GM19240 (cell line): Measurements from ENCODE around the gene UBA1.

Experiments
- DNase-seq: peaks from one replicate; pipeline ENCODE4 v3.0.0; 2011; ENCODE audit warnings: low spot score; ENCODE audit not compliant: insufficient read length

The UBA1 gene

DNA sequence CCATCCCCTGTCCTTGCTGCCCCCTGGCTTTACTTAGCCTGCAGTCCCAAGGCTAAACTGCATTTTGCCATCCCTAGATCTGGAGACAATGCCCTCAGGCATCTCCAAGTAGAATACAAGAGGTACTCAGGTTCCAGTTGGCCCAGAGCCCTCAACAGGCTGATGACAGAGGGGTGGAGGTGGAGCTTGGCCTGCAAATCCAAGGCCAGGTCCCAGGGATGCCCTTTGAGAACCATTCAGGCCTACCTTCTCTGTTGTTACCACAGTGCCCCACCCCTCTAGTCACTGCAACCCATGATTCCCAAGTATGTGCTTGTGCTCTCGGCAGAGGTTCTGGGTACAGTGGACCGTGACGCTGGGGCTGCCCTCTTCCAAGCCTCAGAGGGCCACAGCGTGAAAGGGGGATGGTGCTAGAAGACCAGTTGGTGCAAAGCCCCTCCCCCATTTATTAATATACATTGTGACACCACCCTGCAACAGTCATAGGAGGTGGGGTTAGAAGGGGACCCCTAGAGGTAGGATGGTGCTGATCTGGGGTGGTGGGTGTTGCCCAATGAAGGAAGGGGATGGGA is 6.4 kb upstream of the UBA1 start:
- DNase-seq, result no peak

DNA sequence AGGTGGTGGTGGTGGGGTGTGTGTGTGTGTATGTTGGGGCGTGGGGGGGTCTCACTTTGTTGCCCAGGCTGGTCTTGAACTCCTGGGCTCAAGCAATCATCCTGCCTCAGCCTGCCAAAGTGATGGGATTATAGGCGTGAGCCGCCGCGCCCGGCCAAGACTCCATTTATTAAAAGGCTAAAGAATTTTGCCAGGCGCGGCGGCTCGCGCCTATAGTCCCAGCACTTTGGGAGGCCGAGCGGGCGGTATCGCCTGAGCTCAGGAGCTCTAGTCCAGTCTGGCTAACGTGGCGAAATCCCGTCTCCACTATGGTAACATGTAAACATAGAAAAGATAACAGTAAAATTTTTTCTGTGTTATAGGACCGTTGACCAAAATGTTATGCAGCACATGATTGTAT is 3.7 kb upstream of the UBA1 start:
- DNase-seq, result no peak

DNA sequence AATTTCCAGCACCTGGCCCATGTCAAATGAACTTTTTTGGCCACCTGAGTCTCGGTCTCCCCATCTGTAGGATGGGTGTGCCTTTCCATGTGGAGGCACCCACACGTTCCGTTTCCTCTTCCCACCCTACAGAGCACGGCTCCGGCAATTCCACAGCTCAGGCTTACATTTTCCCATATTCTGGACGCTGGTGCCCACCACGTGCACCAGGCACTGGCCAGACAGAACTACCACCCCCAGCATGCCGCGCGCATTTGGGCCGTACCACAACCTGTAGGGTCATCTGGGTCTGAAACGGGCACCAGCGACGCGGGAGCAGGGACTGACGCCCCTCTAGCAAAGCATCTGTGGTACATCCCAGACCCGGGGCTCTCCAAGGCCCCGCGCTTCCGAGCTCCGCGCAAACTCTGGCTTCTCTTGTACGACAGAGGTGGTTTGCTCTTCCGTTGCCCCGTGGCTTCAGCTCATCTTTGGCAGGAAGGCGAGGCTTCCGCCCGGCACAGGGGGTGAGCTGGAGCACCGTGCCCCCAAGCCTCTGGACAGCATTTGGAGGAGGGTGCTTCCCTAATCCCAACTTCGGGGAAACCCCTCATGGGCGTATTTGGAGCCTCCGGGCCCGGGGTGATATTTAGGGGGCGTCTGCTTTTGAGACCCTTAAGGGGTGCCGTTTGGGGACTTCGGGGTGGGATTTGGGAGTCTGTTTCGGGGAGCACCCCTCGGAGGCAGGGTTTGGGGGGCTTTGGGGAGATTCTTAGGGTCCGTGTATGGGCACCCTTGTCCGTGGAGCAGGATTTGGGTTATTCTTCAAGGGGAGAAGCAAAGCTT is 3.0 kb upstream of the UBA1 start:
- DNase-seq, result peak; percentile 87

DNA sequence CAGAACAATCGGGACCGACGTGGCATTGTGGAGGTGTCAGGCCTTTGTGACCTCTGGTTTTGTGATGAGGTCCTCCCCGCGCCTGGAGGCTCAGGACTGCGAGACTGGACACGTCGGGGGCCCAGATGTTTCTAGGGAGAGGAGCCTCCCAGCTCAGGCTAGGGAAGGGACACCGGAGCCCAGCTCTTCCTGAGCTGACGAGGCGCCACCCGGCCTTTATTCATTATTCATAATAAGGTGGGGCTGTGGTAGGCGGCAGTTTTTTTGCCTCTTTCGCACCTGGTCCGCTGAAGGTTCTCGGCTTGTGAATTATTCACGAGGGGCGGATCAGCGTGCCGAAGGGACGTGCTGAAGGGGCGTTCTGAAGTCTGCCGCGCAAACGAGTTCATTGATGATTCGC is 2.3 kb upstream of the UBA1 start:
- no peak for DNase-seq

DNA sequence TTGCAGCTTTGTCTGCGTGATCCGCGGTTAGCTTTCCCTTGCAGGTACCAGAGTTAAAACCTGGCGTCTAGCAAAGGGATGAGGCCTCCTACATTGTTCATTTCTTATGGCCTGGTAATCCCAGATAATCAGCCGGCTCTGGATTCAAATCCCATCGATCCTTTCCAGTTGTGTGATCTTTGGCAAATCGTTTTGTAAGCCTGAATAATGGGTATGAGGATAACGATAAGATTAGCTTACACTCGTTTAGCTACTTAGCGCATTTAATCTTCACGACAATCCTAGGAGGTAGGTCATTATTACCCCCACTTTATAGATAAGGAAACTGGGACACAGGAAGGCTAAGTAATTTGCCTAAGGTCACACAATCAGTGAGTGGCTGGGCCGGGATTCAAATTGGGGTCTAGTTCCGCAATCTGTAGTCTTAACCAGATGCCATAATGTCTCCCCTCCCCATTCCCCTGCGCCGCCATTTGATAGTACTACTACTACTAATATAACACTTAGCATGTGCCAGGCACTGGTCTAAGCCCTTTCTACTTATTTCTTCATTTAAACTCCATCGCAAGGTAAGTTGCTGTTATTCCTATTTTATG is 1.7 kb upstream of the UBA1 start:
- DNase-seq, result no peak

DNA sequence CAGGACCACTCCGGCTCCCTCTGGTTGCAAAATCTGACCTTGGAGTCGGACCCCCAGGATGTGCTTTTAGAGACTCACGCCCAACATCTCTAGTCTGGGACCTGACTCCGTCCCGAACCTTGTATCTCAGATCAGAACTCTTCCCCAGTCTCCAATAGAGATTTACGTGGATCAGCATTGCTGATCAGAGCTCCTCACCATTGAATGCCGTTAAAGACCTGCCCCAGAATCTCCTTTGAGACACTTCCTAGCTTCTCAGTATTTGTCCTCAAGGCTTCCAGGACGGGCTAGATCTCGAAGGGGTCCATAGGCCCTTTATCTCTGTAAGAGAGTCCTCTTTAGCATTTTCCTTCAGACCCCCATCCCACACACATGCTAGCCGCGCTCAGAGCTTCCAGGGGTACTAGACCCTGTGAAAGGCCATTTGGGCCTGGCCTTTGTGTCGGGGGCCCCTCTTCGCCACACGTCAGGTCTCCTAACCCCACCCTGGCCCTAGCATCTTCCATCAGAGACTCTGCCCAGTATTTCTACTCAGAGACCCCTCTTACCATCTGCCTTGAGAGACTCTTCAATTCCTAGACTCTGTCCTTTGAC is 662 bp downstream of the UBA1 start:
- no peak for DNase-seq

DNA sequence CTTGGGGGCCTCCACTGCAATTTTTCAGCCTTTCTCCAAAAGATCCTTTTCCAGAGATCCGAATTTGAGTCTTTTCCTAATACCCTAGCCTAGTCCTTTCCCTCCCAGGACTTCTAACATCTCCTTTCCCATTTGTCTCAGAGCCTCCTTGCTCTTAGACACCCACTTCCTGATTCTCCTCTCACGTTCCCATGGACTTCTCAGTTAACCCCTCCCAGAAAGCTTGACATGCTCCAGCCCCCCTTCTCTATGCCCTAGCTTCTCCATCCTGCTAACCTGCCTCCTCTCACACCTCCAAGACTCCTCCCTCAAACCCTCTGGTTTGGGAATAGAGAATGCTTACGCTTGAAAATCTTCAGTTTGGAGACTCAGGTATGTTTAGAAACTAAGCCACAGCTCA is 2.5 kb downstream of the UBA1 start:
- DNase-seq, result no peak

DNA sequence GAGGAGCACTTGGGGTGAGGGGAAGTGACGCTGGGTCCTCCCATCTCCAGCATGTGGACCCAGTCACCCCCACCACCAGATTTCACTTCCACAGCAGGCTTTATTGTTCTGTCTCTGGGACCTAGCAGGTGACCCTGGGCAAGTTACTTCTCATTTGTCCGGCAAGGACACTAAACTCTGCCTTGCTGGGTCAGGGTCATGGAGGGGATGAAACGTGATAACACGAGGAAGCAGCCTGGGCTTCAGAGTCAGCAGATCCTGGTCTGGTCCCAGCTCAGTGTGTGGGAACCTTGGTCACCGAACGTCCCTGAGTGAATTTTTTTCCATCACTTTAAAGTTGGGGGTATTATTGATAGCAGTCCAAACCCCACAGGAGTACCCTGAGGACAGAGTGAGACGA is 3.9 kb downstream of the UBA1 start:
- DNase-seq, result no peak

DNA sequence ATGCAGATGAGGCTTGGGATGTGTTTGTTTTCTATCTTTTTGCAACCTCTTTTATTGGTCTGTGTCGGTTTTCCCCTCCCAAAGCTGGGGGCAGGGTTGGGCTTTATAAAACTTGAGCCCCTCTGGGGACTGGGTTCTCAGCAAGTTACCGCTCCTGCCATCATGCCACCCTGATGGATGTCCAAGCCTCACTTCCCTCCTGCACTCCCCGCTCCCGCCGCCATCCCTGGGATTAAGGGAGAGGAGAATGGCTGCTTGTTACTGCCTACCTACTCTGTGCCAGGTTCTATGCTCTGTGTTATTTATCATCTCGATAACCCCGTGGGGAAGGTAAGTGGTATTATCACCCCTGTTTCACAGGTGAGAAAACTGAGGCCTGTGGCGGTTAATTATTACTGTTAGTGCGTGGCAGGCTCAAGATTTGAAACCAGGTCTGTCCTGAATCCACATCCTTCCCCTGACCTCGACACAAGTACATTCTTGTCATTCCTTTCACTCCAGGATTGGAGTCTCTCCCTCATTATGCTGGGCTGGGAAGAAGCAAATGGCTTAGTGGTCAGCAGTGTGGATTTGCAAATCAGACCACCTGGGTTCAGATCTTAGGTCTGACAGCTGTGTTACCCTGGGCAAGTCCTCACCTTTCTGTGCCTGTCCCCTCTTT is 4.5 kb downstream of the UBA1 start:
- no peak for DNase-seq

DNA sequence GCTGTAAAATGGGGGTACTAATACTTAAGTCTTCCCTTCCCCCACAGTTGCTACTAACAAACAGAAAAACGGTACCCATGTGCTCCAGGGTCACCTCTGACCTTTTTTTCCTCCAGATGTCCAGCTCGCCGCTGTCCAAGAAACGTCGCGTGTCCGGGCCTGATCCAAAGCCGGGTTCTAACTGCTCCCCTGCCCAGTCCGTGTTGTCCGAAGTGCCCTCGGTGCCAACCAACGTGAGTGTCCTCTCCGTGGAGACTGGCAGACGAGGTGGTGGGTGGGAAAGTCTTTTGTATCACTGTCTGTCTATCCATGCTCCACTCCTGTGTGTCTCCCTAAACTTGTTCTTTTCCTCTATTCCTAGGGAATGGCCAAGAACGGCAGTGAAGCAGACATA is 5.1 kb downstream of the UBA1 start:
- DNase-seq, result no peak

DNA sequence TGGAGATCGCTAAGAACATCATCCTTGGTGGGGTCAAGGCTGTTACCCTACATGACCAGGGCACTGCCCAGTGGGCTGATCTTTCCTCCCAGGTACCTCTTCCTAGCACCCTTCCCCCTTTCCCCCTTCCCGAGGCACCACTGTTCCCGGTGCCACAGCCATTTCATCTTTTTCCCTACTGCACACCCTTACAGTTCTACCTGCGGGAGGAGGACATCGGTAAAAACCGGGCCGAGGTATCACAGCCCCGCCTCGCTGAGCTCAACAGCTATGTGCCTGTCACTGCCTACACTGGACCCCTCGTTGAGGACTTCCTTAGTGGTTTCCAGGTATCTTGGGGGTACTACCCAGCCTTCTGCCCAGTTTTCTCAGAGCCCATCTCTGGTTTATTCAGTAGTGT is 5.7 kb downstream of the UBA1 start:
- DNase-seq, result no peak

DNA sequence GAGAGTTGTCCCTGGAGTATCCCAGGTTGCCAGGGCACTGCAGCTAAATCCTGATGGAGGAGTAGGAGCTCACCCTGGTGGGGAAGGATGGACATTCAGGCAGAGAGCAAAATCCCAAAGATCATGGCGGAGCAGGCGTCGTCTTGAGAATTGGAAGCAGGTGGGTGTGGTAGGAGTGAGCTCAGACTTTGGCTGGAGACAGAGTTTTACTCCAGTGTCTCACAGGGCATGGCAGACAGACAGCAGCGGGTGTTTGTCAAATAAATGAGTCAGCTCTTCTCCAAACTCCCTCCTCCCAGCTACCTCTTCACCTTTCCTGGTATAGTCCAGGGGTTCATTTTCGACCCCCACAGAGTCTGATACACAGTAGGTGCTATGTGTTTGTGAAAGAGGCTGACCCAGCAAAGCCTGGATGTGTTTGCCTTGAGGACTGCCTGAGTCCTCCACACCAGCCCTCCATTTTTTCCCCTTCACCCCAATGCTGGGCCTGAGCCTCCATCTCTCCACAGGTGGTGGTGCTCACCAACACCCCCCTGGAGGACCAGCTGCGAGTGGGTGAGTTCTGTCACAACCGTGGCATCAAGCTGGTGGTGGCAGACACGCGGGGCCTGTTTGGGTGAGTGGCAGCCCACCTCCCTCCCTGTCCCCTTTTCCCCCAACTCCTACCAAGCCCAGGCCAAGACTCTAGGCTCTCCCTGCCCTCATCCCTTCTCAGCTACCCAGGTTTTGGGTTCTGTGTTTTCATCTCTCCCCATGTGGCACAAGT is 6.9 kb downstream of the UBA1 start:
- DNase-seq, result no peak

DNA sequence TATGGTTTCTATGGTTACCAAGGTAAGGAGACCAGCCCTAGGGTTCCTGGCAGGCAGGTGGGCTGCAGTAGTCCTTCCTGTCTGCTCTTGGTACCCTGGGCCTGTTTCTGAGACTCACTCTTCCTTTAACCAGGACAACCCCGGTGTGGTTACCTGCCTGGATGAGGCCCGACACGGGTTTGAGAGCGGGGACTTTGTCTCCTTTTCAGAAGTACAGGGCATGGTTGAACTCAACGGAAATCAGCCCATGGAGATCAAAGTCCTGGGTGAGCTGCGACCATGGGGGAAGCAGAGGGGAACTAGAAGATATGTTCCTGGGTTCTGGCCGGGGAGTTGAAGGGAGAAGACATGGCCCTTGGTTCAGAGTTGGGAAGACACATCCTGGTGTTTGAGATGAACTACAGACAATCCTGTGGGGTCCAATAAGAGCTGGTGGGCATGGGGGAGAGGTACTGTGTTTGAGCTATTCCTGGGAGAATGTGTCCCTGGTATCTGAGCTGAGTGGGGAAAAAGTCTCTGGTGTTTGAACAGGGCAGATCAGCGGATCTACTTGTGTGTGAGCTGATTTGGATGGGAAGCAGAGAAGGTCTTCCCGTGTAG is 7.8 kb downstream of the UBA1 start:
- DNase-seq, result no peak

DNA sequence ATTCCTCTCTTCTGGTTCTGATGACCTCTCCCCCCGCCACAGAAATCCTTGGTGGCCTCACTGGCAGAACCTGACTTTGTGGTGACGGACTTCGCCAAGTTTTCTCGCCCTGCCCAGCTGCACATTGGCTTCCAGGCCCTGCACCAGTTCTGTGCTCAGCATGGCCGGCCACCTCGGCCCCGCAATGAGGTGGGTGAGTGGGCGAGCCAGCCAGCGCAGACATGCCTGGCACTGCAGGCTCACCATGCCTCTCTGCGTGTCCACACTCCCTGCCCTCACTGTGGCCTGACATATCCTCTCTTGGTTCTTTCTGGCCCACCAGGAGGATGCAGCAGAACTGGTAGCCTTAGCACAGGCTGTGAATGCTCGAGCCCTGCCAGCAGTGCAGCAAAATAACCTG is 8.7 kb downstream of the UBA1 start:
- DNase-seq, result no peak

DNA sequence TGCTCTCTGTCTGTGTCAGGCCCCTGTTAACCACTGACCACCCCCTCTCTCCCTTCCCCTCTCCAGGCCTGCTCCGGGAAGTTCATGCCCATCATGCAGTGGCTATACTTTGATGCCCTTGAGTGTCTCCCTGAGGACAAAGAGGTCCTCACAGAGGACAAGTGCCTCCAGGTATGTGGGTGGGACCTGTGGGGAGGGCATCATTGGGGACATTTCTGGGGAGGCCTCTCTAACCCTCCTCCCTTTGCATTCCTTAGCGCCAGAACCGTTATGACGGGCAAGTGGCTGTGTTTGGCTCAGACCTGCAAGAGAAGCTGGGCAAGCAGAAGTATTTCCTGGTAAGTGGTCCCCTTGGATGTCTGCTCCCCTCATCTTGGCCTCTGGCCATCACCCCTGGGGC is 9.2 kb downstream of the UBA1 start:
- DNase-seq, result no peak

DNA sequence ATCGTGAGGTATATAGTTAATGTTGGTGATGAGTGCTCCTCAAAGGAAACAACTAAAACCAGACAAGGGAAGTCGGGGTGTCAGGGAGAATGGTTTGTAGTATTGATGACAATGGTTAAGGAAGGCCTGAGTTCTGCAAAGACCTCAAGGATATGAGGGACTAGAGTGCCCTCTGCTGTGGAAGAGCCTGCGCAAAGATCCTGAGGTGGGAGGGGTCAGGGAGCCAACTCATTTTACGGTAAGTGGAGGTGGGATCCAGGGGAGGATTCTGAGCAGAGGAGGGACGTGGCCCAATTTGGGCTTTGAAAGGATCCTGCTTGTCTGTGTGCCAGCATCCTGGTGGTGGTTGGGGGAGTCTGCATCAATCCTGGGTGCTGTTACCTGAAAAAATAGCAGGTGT is 11.3 kb downstream of the UBA1 start:
- DNase-seq, result no peak

DNA sequence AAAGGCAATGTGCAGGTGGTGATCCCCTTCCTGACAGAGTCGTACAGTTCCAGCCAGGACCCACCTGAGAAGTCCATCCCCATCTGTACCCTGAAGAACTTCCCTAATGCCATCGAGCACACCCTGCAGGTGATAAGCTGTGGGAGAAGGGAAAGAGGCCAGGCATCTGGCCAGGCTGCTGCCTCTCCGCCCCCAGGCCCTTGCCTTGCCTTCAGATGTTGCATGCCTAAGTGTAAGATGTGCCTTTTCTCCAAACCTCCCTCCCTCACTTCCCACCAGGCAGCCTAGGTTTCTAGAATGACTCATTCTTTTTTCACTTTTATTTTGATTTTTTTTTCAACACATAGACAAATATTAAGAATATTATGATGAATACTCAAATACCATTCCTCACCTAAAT is 12.7 kb downstream of the UBA1 start:
- no peak for DNase-seq

DNA sequence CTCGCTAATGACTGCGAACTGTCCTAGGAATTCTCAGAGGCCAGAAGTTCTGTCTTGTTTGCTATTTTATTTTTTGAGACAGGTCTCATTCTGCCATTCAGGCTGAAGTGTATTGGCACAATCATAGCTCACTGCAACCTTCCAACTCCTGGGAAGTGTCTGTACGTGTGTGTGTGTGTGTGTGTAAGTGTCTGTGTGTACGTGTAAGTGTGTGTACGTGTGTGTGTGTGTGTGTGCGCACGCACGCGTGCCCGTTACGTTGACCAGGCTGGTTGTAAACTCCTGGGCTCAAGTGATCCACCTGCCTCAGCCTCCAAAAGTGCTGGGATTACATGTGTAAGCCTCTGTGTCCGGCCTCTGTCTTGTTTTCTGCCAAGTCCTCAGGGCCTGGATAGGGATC is 14.5 kb downstream of the UBA1 start:
- DNase-seq, result no peak

DNA sequence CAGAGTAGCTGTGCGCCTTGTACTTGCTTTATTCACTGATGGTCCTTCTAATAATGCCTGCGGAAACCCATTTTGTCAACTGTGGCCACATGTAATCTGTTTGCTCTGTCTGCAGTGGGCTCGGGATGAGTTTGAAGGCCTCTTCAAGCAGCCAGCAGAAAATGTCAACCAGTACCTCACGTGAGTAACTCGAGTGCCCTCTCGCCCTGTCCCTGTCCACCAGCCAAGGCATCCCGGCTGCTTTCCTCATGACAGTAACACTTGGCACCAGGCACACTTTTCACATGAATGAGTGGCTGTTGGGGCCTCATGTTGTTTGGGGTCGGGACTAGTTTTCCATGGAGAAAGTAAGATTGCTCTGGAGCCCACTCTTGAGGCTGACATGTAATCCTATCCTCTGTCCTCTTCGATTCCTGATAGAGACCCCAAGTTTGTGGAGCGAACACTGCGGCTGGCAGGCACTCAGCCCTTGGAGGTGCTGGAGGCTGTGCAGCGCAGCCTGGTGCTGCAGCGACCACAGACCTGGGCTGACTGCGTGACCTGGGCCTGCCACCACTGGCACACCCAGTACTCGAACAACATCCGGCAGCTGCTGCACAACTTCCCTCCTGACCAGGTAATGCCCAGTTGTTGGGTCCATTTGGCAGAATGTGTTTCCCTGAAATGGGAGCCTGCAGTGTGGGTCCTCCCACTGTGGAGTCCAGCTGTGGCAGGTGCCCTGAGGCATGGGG is 16.0 kb downstream of the UBA1 start:
- no peak for DNase-seq
